A673 (cell line): ENCODE results near the gene CBLB.

ENCODE experiments used
- CTCF ChIP-seq: fragments of 300-800, 200-600 bp; sonication (generic); conservative IDR thresholded peaks from 2 replicates; pipeline ENCODE4 v1.5.1; 2017; ENCODE audit warnings: low read depth, mild to moderate bottlenecking, antibody characterized with exemption, low read length, moderate library complexity, mixed read lengths
- EZH2 ChIP-seq: fragments of 200-600 bp; sonication (generic); IDR thresholded peaks from 2 replicates; pipeline ENCODE4 v1.6.1; 2017; ENCODE audit warnings: borderline replicate concordance, low read depth, mild to moderate bottlenecking, mixed read lengths, antibody characterized with exemption, low read length; ENCODE audit not compliant: poor library complexity, severe bottlenecking

GRCh38 chr3:105770410-105770809 is 98.4 kb downstream of the CBLB start:
- TF ChIP-seq CTCF (no peak), EZH2 (no peak)
